Mucosa of descending colon (tissue), 3 donors: ENCODE measurements around the gene RNF167. TPM values are rescaled to one million over a fixed set of nuclear protein-coding genes. Genes with fewer than 3 reads are reported as not detected.
"Not testable (repeated sequence)": the region's sequence is repeated elsewhere in the genome, so short reads cannot be mapped to it uniquely, and the experiment has no call there.

Source experiments
- ATAC-seq: fragments of 200-7000 bp; cut with Tn5 transposase; one replicate; pipeline ENCODE4 v1.9.1; 2020; ENCODE audit warnings: mild to moderate bottlenecking, moderate library complexity
- DNase-seq, 3 donors: peaks; one replicate each; pipeline ENCODE4 v3.0.0-alpha.2; 2020
- H3K36me3 ChIP-seq: fragments of 200-600 bp; one replicate; pipeline ENCODE4 v1.8.0; 2021; ENCODE audit warnings: low read depth, mild to moderate bottlenecking
- H3K4me1 ChIP-seq: fragments of 200-600 bp; one replicate; pipeline ENCODE4 v1.8.0; 2021; ENCODE audit warnings: low read depth, mild to moderate bottlenecking
- H3K4me3 ChIP-seq: fragments of 200-600 bp; one replicate; pipeline ENCODE4 v1.8.0; 2021; ENCODE audit warnings: mild to moderate bottlenecking
- H3K9me3 ChIP-seq: fragments of 200-600 bp; one replicate; pipeline ENCODE4 v1.8.0; 2021; ENCODE audit warnings: mild to moderate bottlenecking
- CTCF ChIP-seq: fragments of 200-600 bp; IDR thresholded peaks from one replicate; pipeline ENCODE4 v1.8.0; 2022; ENCODE audit warnings: antibody characterized with exemption, mild to moderate bottlenecking
- intact Hi-C, 2 donors: fragments of 100-400 bp; cut with DNase I in 1 of 2; cut with micrococcal nuclease in 1 of 2; formaldehyde crosslinking; loops; one replicate each; pipeline versions ENCODE4 v1.11.0 to v1.11.1; 2022; cut with DNase I, micrococcal nuclease
- total RNA-seq, 3 donors: library from RNA; stranded (reverse); fragmentation: NEBNext Ultra II Directional in 2 of 3; extraction: Animal tissue kit (Norgen Biotek cat#: 25700) in 2 of 3; gene quantifications; one replicate each; pipeline versions ENCODE4 v1.2.1 to v1.2.4, GENCODE V29; 2021 to 2023
- donor health status: DM: no; HTN: no; CAD: no; lungs with moderate emphysema.
- donor health status: DM: no; HTN: no; CAD: no.
- donor health status: DM: no; HTN: yes; CAD: no.

The RNF167 gene
- total RNA-seq, 3 donors from 2014 or later, result 90.8 to 118 (median 114) TPM

DNA sequence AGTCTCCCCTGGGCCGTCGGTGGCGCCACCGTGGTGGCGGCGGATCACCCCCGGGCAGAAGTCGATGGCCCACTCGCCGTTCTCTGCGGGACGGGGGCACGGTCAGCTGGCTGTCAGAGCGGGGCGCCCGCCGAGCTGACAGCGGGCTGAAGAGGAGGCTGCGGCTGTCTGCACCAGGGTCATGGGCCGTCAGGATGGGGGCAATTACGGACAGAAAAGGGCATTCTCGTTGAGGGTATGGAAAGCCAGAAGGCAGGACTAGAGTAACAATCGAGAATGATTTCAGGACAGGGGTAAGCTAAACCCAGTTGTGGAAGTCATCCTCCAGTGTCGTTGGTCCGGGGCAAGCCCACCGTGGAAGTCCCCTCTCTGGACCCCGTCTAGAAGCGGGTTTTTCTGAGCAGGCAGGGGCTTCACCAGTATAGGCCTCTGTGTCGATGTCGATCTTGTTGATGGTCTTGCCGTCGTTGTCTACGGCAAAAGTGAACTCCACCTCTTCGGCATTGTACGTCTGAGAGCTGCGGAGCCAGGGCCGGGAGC is 38.9 kb upstream of the RNF167 start:
- Histone ChIP-seq H3K4me3 (no peak overlapping the region), H3K36me3 (no peaks in the 10 kb centered on the region), H3K9me3 (no peaks in the 10 kb centered on the region), H3K4me1 (peaks cover 40% of the 10 kb centered on the region)
- intact Hi-C loops, result no loop called here
- DNase-seq (no peak), ATAC-seq (no peak)
- no peak for TF ChIP-seq CTCF

GRCh38 chr17:4901648-4902344 is 38.3 kb upstream of the RNF167 start:
- Histone ChIP-seq H3K4me1 (peaks cover 40% of the 10 kb centered on the region), H3K36me3 (no peaks in the 10 kb centered on the region), H3K4me3 (no peak overlapping the region), H3K9me3 (no peaks in the 10 kb centered on the region)
- ATAC-seq, result peak; percentile 24
- no peak for TF ChIP-seq CTCF
- DNase-seq, result peak; percentile 25 to 83 (median 75)
- intact Hi-C loops, result no loop called here

- H3K36me3 ChIP-seq, result no peaks in the 10 kb centered on the region
- no peak for TF ChIP-seq CTCF
- H3K4me1 ChIP-seq, result peaks cover 40% of the 10 kb centered on the region
- DNase-seq (peak in 2 of 3 donors; percentile 27 to 44), ATAC-seq (no peak)
- intact Hi-C loops, result no loop called here
- H3K9me3 ChIP-seq, result no peaks in the 10 kb centered on the region
- H3K4me3 ChIP-seq, result no peak overlapping the region
These were observed 37.5 kb upstream of the RNF167 start for GRCh38 chr17:4902540-4902939.

GRCh38 chr17:4903051-4903818 is 36.8 kb upstream of the RNF167 start, which contains the start of gene CHRNE:
TSS of gene CHRNE (minus strand) at chr17:4903098. CDS start at chr17:4903063, 35 bp downstream.
- Histone ChIP-seq H3K4me3 (no peak within 1 kb of the TSS), H3K4me1 (peaks cover 40% of the 10 kb centered on the region), H3K9me3 (no peaks in the 10 kb centered on the region), H3K36me3 (no peaks in the 10 kb centered on the region)
- peak; percentile 63 for TF ChIP-seq CTCF
- ATAC-seq (peak; percentile 68), DNase-seq (peak; percentile 74 to 95 (median 79))
- intact Hi-C loops, result no loop called here

- H3K36me3 ChIP-seq, DNase-seq, H3K4me3 ChIP-seq, H3K9me3 ChIP-seq, ATAC-seq, intact Hi-C loops: not testable (repeated sequence)
- peaks cover 23% of the 10 kb centered on the region for H3K4me1 ChIP-seq
These were observed 33.4 kb upstream of the RNF167 start for GRCh38 chr17:4906642-4907041.

DNA sequence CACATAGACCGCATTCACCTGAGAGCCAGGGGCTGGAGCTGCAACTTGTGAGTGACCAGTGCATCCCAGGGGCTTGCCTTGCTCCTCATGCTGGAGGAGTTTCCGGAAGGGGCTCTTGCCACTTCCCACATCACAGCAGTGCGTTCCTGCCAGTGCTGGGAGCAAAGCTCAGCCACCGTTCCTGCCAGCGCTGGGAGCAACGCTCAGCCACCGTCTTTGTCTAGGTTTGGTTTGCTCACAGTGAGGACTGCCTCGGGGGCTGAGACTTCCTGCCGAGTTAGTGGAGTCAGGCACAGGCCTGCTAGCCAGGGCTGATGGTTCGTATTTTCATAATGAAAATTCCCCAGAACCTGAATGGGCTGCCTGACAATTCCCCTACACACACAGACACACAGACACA is 31.8 kb upstream of the RNF167 start:
- intact Hi-C loops, result no loop called here
- Histone ChIP-seq H3K4me1 (peaks cover 8% of the 10 kb centered on the region), H3K9me3 (no peaks in the 10 kb centered on the region), H3K36me3 (no peaks in the 10 kb centered on the region), H3K4me3 (no peak overlapping the region)
- DNase-seq (peak in 2 of 3 donors; percentile 15 to 18), ATAC-seq (no peak)
- TF ChIP-seq CTCF, result no peak
